Loucy (cell line): ENCODE measurements around the gene TMEM200B.

Experiments
- EZH2phosphoT487 ChIP-seq: fragments of 200-600 bp; IDR thresholded peaks from 2 replicates; pipeline ENCODE4 v1.6.1; 2018; ENCODE audit warnings: antibody characterized with exemption, mild to moderate bottlenecking, moderate library complexity, borderline replicate concordance
- TF ChIP-seq, protein P1 (sequence below): fragments of 200-600 bp; sonication (generic); conservative IDR thresholded peaks from 2 replicates; pipeline ENCODE4 v1.5.1; 2014; ENCODE audit warnings: mild to moderate bottlenecking, antibody characterized with exemption, low read length

DNA sequence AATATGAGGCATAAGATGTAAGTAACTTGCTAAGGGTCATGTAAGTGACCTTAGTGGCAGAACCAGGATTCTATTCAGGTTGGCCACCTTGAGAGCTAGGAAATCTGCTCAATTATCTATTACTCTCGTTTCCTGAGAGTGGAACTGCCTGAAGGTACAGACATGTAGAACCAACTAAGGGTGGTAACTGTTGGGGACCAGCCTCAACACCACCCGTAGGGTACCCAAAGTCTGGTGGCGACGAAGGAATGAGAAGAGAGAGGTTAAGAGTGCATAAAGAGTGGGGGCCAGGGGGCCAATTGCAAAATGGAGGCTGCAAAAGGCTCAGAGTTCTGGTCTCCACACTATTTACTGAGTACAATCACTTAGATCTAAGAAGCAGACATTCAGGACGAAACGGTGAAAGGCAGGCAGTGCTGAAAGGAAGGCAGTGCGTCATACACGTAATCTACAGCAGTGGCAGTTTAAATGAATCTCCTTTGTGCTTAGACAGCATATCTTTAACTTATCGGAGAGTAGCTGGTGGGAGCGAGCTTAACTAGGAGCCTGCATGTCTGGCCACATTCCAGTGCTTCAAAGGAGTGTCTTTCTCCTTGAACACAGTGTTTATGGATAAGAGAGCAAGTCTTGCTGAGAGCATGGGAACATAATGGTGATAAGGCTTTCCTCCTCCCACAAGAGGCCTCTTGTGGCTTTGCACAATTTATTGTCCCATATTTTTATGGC is 33.0 kb upstream of the TMEM200B start:
- TF ChIP-seq, protein P1, sequence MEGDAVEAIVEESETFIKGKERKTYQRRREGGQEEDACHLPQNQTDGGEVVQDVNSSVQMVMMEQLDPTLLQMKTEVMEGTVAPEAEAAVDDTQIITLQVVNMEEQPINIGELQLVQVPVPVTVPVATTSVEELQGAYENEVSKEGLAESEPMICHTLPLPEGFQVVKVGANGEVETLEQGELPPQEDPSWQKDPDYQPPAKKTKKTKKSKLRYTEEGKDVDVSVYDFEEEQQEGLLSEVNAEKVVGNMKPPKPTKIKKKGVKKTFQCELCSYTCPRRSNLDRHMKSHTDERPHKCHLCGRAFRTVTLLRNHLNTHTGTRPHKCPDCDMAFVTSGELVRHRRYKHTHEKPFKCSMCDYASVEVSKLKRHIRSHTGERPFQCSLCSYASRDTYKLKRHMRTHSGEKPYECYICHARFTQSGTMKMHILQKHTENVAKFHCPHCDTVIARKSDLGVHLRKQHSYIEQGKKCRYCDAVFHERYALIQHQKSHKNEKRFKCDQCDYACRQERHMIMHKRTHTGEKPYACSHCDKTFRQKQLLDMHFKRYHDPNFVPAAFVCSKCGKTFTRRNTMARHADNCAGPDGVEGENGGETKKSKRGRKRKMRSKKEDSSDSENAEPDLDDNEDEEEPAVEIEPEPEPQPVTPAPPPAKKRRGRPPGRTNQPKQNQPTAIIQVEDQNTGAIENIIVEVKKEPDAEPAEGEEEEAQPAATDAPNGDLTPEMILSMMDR = no peak
- TF ChIP-seq EZH2phosphoT487 = no peak
